GM23338 (cell line): ENCODE results near the gene E2F6. TPM values are rescaled to one million over a fixed set of nuclear protein-coding genes. Genes with fewer than 3 reads are reported as not detected.

ENCODE experiments used
- ATAC-seq: fragments of 200-7000 bp; cut with Tn5 transposase; 3 replicates; pipeline ENCODE4 v1.9.1; 2020
- DNase-seq: peaks from one replicate; pipeline ENCODE4 v3.0.0-alpha.2; 2015; ENCODE audit warnings: low spot score
- H2AFZ ChIP-seq: fragments of 200-600 bp; sonication (generic); 2 replicates; pipeline ENCODE4 v1.8.0; 2016; ENCODE audit warnings: antibody characterized with exemption, mild to moderate bottlenecking, moderate library complexity
- H3F3A ChIP-seq: fragments of 200-600 bp; sonication (generic); replicated peaks from 2 replicates; pipeline ENCODE4 v1.8.0; 2017; ENCODE audit warnings: antibody characterized with exemption, mixed run types, low read depth
- H3K27ac ChIP-seq: fragments of 200-600 bp; sonication (generic); 2 replicates; pipeline ENCODE4 v1.6.1; 2016; ENCODE audit warnings: low read depth
- H3K27me3 ChIP-seq: fragments of 200-600 bp; sonication (generic); 2 replicates; pipeline ENCODE4 v1.8.0; 2016; ENCODE audit warnings: mild to moderate bottlenecking, mixed run types, moderate library complexity; ENCODE audit not compliant: insufficient read depth
- H3K36me3 ChIP-seq: fragments of 200-600 bp; sonication (generic); 2 replicates; pipeline ENCODE4 v1.8.0; 2016; ENCODE audit warnings: mild to moderate bottlenecking; ENCODE audit not compliant: insufficient read depth
- H3K4me1 ChIP-seq: fragments of 200-600 bp; sonication (generic); 2 replicates; pipeline ENCODE4 v1.8.0; 2016; ENCODE audit warnings: mild to moderate bottlenecking, moderate library complexity; ENCODE audit not compliant: insufficient read depth
- H3K4me2 ChIP-seq: fragments of 200-600 bp; sonication (generic); 2 replicates; pipeline ENCODE4 v1.7.1; 2017; ENCODE audit warnings: mixed run types
- H3K4me3 ChIP-seq: fragments of 200-600 bp; sonication (generic); 2 replicates; pipeline ENCODE4 v1.6.1; 2016; ENCODE audit warnings: mixed run types
- H3K79me2 ChIP-seq: fragments of 200-600 bp; sonication (generic); replicated peaks from 2 replicates; pipeline ENCODE4 v1.8.0; 2017; ENCODE audit warnings: mild to moderate bottlenecking; ENCODE audit not compliant: insufficient read depth
- H3K9me2 ChIP-seq: fragments of 200-600 bp; sonication (generic); 2 replicates; pipeline ENCODE4 v1.8.0; 2017; ENCODE audit not compliant: insufficient read depth
- H4K20me1 ChIP-seq: fragments of 200-600 bp; sonication (generic); replicated peaks from 2 replicates; pipeline ENCODE4 v1.8.0; 2017; ENCODE audit warnings: mild to moderate bottlenecking; ENCODE audit not compliant: insufficient read depth
- H3K27ac Mint-ChIP-seq: 2 replicates; pipeline ENCODE4 v1.8.0; 2020; ENCODE audit warnings: inconsistent platforms, mild to moderate bottlenecking, moderate library complexity, mixed read lengths
- H3K27me3 Mint-ChIP-seq: 3 replicates; pipeline ENCODE4 v1.8.0; 2022; ENCODE audit warnings: low read depth, mild to moderate bottlenecking, moderate library complexity, mixed read lengths, inconsistent platforms; ENCODE audit not compliant: insufficient read depth, poor library complexity
- H3K36me3 Mint-ChIP-seq: 3 replicates; pipeline ENCODE4 v1.8.0; 2021; ENCODE audit warnings: low read depth, mild to moderate bottlenecking, inconsistent platforms, moderate library complexity, mixed read lengths
- H3K4me1 Mint-ChIP-seq: 3 replicates; pipeline ENCODE4 v1.8.0; 2020; ENCODE audit warnings: mild to moderate bottlenecking, inconsistent platforms, mixed read lengths
- H3K4me3 Mint-ChIP-seq: 3 replicates; pipeline ENCODE4 v1.8.0; 2021; ENCODE audit warnings: moderate library complexity, mild to moderate bottlenecking, inconsistent platforms, mixed read lengths
- H3K9me3 Mint-ChIP-seq: 3 replicates; pipeline ENCODE4 v1.8.0; 2020; ENCODE audit warnings: moderate library complexity, mild to moderate bottlenecking, inconsistent platforms, mixed read lengths
- CREB1 ChIP-seq: fragments of 250-450 bp; sonication (Bioruptor Pico); IDR thresholded peaks from 2 replicates; pipeline ENCODE4 v1.5.0; 2020; ENCODE audit warnings: low read depth, mild to moderate bottlenecking, moderate library complexity
- CTCF ChIP-seq, 2 experiments: fragments of 200-600 bp in 1 of 2; sonication (generic) in 1 of 2; conservative IDR thresholded peaks; 2 replicates each; pipeline versions ENCODE4 v1.5.1 to v1.6.1; 2016 to 2017; ENCODE audit warnings: antibody characterized with exemption in 2 of 2, low read depth in 2 of 2, mild to moderate bottlenecking in 2 of 2, moderate library complexity in 1 of 2
- ETS1 ChIP-seq: IDR thresholded peaks from 2 replicates; pipeline ENCODE4 v1.6.1; 2016; ENCODE audit warnings: antibody characterized with exemption
- EZH2 ChIP-seq: fragments of 200-600 bp; sonication (generic); IDR thresholded peaks from one replicate; pipeline ENCODE4 v1.8.0; 2017; ENCODE audit warnings: antibody characterized with exemption, mild to moderate bottlenecking, low read depth; ENCODE audit not compliant: unreplicated experiment
- EZH2phosphoT487 ChIP-seq: fragments of 200-600 bp; sonication (generic); IDR thresholded peaks from one replicate; pipeline ENCODE4 v1.8.1; 2018; ENCODE audit warnings: antibody characterized with exemption; ENCODE audit not compliant: unreplicated experiment
- JUNB ChIP-seq: IDR thresholded peaks from one replicate; pipeline ENCODE4 v1.6.1; 2016; ENCODE audit warnings: antibody characterized with exemption; ENCODE audit not compliant: unreplicated experiment
- POLR2AphosphoS5 ChIP-seq: IDR thresholded peaks from 2 replicates; pipeline ENCODE4 v1.6.1; 2016; ENCODE audit warnings: antibody characterized with exemption, low read depth
- ZNF331 ChIP-seq: fragments of 250-450 bp; sonication (Bioruptor Pico); IDR thresholded peaks from 2 replicates; pipeline ENCODE4 v1.5.0; 2020; ENCODE audit warnings: low read depth, mild to moderate bottlenecking, moderate library complexity
- ZNF462 ChIP-seq: fragments of 250-450 bp; sonication (Bioruptor Pico); IDR thresholded peaks from 2 replicates; pipeline ENCODE4 v1.5.0; 2020; ENCODE audit warnings: mild to moderate bottlenecking, moderate library complexity
- polyA plus RNA-seq: library from polyadenylated mRNA; unstranded; fragments of >200 nt; fragmentation: Nextera tagmentation; extraction: Ambion mirVana; gene quantifications from 2 replicates; pipeline ENCODE4 v1.2.1, GENCODE V29; 2016
- total RNA-seq: library from RNA; depleted of rRNA; stranded (reverse); fragments of >200 nt; shearing (Covaris generic); gene quantifications from 2 replicates; pipeline ENCODE4 v1.2.3, GENCODE V29; 2014

Gene E2F6
- total and polyA plus RNA-seq, 2 experiments from 2014 or later: 16.9 to 20.7 TPM

GRCh38 chr2:11419781-11420180 lies 46.2 kb downstream of the E2F6 start (continued):
- TF ChIP-seq ZNF462 (no peak), EZH2 (no peak), EZH2phosphoT487 (no peak), JUNB (no peak), ETS1 (no peak), POLR2AphosphoS5 (no peak), ZNF331 (no peak)

GRCh38 chr2:11417946-11418585 lies 47.9 kb downstream of the E2F6 start:
- H3K9me3 Mint-ChIP-seq: peaks cover 28% of the 10 kb centered on the region
- H3K27me3 Mint-ChIP-seq: no peaks in the 10 kb centered on the region
- no peak overlapping the region for H2AFZ ChIP-seq
- no peaks in the 10 kb centered on the region; the same call in 1 of the 2 replicates for H3K36me3 ChIP-seq
- no peak overlapping the region for H3K27ac Mint-ChIP-seq
- H3K4me3 Mint-ChIP-seq: no peak overlapping the region
- H3K9me2 ChIP-seq: no peaks in the 10 kb centered on the region
- H3K36me3 Mint-ChIP-seq: peaks cover 24% of the 10 kb centered on the region
- no peaks in the 10 kb centered on the region for H3K4me1 ChIP-seq
- H3F3A ChIP-seq: no peaks in the 10 kb centered on the region
- H3K79me2 ChIP-seq: no peaks in the 10 kb centered on the region
- DNase-seq (peak; percentile 68), ATAC-seq (peak; percentile 32; the same call in 2 of the 3 replicates)
- no peaks in the 10 kb centered on the region; the same call in 2 of the 3 replicates for H3K4me1 Mint-ChIP-seq
- no peak overlapping the region for H3K27ac ChIP-seq
- H3K27me3 ChIP-seq: no peaks in the 10 kb centered on the region
- TF ChIP-seq ETS1 (no peak), CTCF (conservative IDR thresholded peaks at IDR 0.05; ENCODE audit: low read depth in 2 of 2) (peak; percentile 67 to 75), CREB1 (CRISPR knock-in tag) (0 out of 2 replicates have a peak, but pooled peaks have one; percentile 4)
- no peak overlapping the region for H3K4me3 ChIP-seq
- no peak overlapping the region for H3K4me2 ChIP-seq
- H4K20me1 ChIP-seq: no peaks in the 10 kb centered on the region
